PC-3 (cell line): Measurements from ENCODE around the gene TCEANC. TPM values are rescaled to one million over a fixed set of nuclear protein-coding genes. Genes with fewer than 3 reads are reported as not detected.
"Not testable (repeated sequence)": the region's sequence is repeated elsewhere in the genome, so short reads cannot be mapped to it uniquely, and the experiment has no call there.

Source experiments
- ATAC-seq: fragments of 200-7000 bp; cut with Tn5 transposase; 2 replicates; pipeline ENCODE4 v1.9.1; 2020; ENCODE audit warnings: mild to moderate bottlenecking, moderate library complexity
- BruUV-seq: library from RNA; stranded (reverse); fragments of 400-500 nt; replicated peaks from 2 replicates; lab custom pipeline; 2021; lab: Mats Ljungman, UMichigan
- CTCF ChIA-PET: fragments of 300-600 bp; sonication (Branson Sonifier 250); formaldehyde crosslinking; loops from one replicate; lab custom pipeline; 2022; ENCODE audit warnings: antibody characterized with exemption; lab: Charles Lee
- POLR2A ChIA-PET: fragments of 300-600 bp; sonication (Branson Sonifier 250); formaldehyde crosslinking; loops from one replicate; lab custom pipeline; 2022; ENCODE audit warnings: antibody characterized with exemption; ENCODE audit not compliant: unreplicated experiment; lab: Charles Lee
- DNase-seq: peaks from one replicate; pipeline ENCODE4 v3.0.0-alpha.2; 2015
- H2AFZ ChIP-seq: fragments of 300-600 bp; sonication (generic); 2 replicates; pipeline ENCODE4 v1.6.0; 2016; ENCODE audit warnings: antibody characterized with exemption, low read length
- H3F3A ChIP-seq: fragments of 300-600 bp; sonication (generic); one replicate; pipeline ENCODE4 v1.6.0; 2017; ENCODE audit warnings: antibody characterized with exemption, low read length, control low read depth, mild to moderate bottlenecking; ENCODE audit not compliant: unreplicated experiment
- H3K27ac ChIP-seq: fragments of 300-600 bp; sonication (generic); 2 replicates; pipeline ENCODE4 v1.5.1; 2016; ENCODE audit warnings: mild to moderate bottlenecking, low read length
- H3K27me3 ChIP-seq: fragments of 300-600 bp; sonication (generic); 2 replicates; pipeline ENCODE4 v1.6.1; 2016; ENCODE audit warnings: low read length, mixed read lengths
- H3K36me3 ChIP-seq: fragments of 300-600 bp; sonication (generic); 2 replicates; pipeline ENCODE4 v1.6.1; 2016; ENCODE audit warnings: low read depth, mixed run types, low read length, mixed read lengths
- H3K4me1 ChIP-seq: fragments of 300-600 bp; sonication (generic); 2 replicates; pipeline ENCODE4 v1.5.1; 2016; ENCODE audit warnings: low read length; ENCODE audit not compliant: insufficient read depth
- H3K4me2 ChIP-seq: fragments of 300-600 bp; sonication (generic); 2 replicates; pipeline ENCODE4 v1.6.0; 2016; ENCODE audit warnings: low read length
- H3K4me3 ChIP-seq: fragments of 300-600 bp; sonication (generic); 2 replicates; pipeline ENCODE4 v1.5.1; 2016; ENCODE audit warnings: mild to moderate bottlenecking, low read length, mixed read lengths
- H3K79me2 ChIP-seq: fragments of 300-600 bp; sonication (generic); 2 replicates; pipeline ENCODE4 v1.6.1; 2017; ENCODE audit warnings: low read length, mixed read lengths
- H3K9ac ChIP-seq: fragments of 300-600 bp; sonication (generic); 2 replicates; pipeline ENCODE4 v1.6.0; 2016; ENCODE audit warnings: mild to moderate bottlenecking, low read length
- H3K9me2 ChIP-seq: fragments of 300-600 bp; sonication (generic); replicated peaks from 2 replicates; pipeline ENCODE4 v1.6.1; 2016; ENCODE audit warnings: mixed run types, low read length, mixed read lengths
- H3K9me3 ChIP-seq: fragments of 300-600 bp; sonication (generic); 2 replicates; pipeline ENCODE4 v1.6.1; 2016; ENCODE audit warnings: low read length, mixed read lengths
- H4K20me1 ChIP-seq: fragments of 300-600 bp; sonication (generic); 2 replicates; pipeline ENCODE4 v1.6.1; 2016; ENCODE audit warnings: low read length, mixed read lengths
- EZH2 ChIP-seq: fragments of 300-600 bp; sonication (generic); IDR thresholded peaks from one replicate; pipeline ENCODE4 v1.6.1; 2017; ENCODE audit warnings: antibody characterized with exemption, mild to moderate bottlenecking, low read length; ENCODE audit not compliant: unreplicated experiment
- EZH2phosphoT487 ChIP-seq: fragments of 300-600 bp; sonication (generic); IDR thresholded peaks from 2 replicates; pipeline ENCODE4 v1.6.1; 2018; ENCODE audit warnings: mild to moderate bottlenecking, antibody characterized with exemption, low read length, borderline replicate concordance
- intact Hi-C: fragments of 100-400 bp; cut with micrococcal nuclease; formaldehyde crosslinking; loops from 2 replicates; pipeline ENCODE4 v1.9.0; 2023
- total RNA-seq: library from RNA; depleted of rRNA; stranded (reverse); fragments of >200 nt; gene quantifications from 2 replicates; pipeline ENCODE4 v1.2.3, GENCODE V29; 2014
- TF ChIP-seq, protein P1 (sequence below): fragments of 300-600 bp; sonication (generic); conservative IDR thresholded peaks from 2 replicates; pipeline ENCODE4 v1.5.1; 2017; ENCODE audit warnings: antibody characterized with exemption, low read depth, mild to moderate bottlenecking, low read length

Gene TCEANC
- total RNA-seq, 1 experiment from 2014 or later = 0.62 TPM

DNA sequence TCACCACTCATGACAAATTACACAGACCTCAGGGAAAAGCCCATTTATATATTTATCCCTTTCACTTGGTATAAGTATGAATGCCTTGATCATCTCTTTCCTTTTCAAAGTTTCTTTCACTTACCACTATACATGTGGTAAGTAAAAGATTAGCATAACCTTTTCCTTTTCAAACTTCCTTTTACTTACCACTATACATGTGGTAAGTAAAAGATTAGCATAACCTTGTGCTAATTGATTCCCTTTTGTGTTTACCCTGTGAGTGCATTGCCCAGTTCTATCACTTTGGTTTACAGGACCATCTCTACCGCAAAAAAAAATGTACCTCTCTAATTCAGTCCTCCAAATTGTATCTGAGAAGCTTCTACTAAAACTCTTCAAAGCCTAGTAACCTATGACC lies 32.7 kb upstream of the TCEANC start:
- DNase-seq (no peak), ATAC-seq (no peak)
- no peak overlapping the region for H3K9ac ChIP-seq
- H4K20me1 ChIP-seq = no peaks in the 10 kb centered on the region
- intact Hi-C loops = no loop called here
- BruUV-seq = no TSS peak
- H3K27ac ChIP-seq = no peak overlapping the region
- no peaks in the 10 kb centered on the region for H3K4me1 ChIP-seq
- no peaks in the 10 kb centered on the region for H3K9me2 ChIP-seq
- no peaks in the 10 kb centered on the region for H3K36me3 ChIP-seq
- ChIA-PET POLR2A (no interaction called here), CTCF (no interaction called here)
- no peaks in the 10 kb centered on the region for H3K9me3 ChIP-seq
- H3K4me2 ChIP-seq = no peak overlapping the region
- TF ChIP-seq EZH2 (no peak), EZH2phosphoT487 (no peak)
- TF ChIP-seq, protein P1, sequence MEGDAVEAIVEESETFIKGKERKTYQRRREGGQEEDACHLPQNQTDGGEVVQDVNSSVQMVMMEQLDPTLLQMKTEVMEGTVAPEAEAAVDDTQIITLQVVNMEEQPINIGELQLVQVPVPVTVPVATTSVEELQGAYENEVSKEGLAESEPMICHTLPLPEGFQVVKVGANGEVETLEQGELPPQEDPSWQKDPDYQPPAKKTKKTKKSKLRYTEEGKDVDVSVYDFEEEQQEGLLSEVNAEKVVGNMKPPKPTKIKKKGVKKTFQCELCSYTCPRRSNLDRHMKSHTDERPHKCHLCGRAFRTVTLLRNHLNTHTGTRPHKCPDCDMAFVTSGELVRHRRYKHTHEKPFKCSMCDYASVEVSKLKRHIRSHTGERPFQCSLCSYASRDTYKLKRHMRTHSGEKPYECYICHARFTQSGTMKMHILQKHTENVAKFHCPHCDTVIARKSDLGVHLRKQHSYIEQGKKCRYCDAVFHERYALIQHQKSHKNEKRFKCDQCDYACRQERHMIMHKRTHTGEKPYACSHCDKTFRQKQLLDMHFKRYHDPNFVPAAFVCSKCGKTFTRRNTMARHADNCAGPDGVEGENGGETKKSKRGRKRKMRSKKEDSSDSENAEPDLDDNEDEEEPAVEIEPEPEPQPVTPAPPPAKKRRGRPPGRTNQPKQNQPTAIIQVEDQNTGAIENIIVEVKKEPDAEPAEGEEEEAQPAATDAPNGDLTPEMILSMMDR = no peak
- H3K79me2 ChIP-seq = no peaks in the 10 kb centered on the region
- H3F3A ChIP-seq = no peaks in the 10 kb centered on the region
- peaks cover 13% of the 10 kb centered on the region for H3K27me3 ChIP-seq
- no peak overlapping the region for H3K4me3 ChIP-seq
- no peak overlapping the region for H2AFZ ChIP-seq

- Histone ChIP-seq H3K27ac (no peak overlapping the region), H4K20me1 (no peaks in the 10 kb centered on the region), H3K36me3 (no peaks in the 10 kb centered on the region), H3K9ac (no peak overlapping the region), H3K9me2 (no peaks in the 10 kb centered on the region), H2AFZ (no peak overlapping the region), H3K9me3 (no peaks in the 10 kb centered on the region), H3K27me3 (peaks cover 25% of the 10 kb centered on the region), H3K4me1 (no peaks in the 10 kb centered on the region), H3K4me2 (no peak overlapping the region), H3K79me2 (no peaks in the 10 kb centered on the region), H3K4me3 (no peak overlapping the region), H3F3A (no peaks in the 10 kb centered on the region)
- ATAC-seq (no peak), DNase-seq (no peak)
- CTCF ChIA-PET = no interaction called here
- BruUV-seq = no TSS peak
- POLR2A ChIA-PET = no interaction called here
- intact Hi-C loops = no loop called here
- TF ChIP-seq EZH2 = no peak
- no peak for TF ChIP-seq EZH2phosphoT487
- TF ChIP-seq, protein P1 = no peak
Measured at GRCh38 chrX:13622401-13622964, 30.5 kb upstream of the TCEANC start.

GRCh38 chrX:13627306-13627705 lies 25.6 kb upstream of the TCEANC start:
- no peaks in the 10 kb centered on the region for H3K36me3 ChIP-seq
- no peak overlapping the region for H2AFZ ChIP-seq
- no peaks in the 10 kb centered on the region for H4K20me1 ChIP-seq
- no peaks in the 10 kb centered on the region for H3K4me1 ChIP-seq
- TF ChIP-seq EZH2 = no peak
- no peak for TF ChIP-seq EZH2phosphoT487
- TF ChIP-seq, protein P1 = no peak
- H3K9me3 ChIP-seq = no peaks in the 10 kb centered on the region
- DNase-seq (no peak), ATAC-seq (no peak)
- intact Hi-C loops = no loop called here
- no peak overlapping the region for H3K27ac ChIP-seq
- H3K79me2 ChIP-seq = no peaks in the 10 kb centered on the region
- no peaks in the 10 kb centered on the region for H3K9me2 ChIP-seq
- H3K27me3 ChIP-seq = peaks cover 21% of the 10 kb centered on the region
- H3F3A ChIP-seq = no peaks in the 10 kb centered on the region
- H3K9ac ChIP-seq = no peak overlapping the region
- CTCF ChIA-PET = no interaction called here
- POLR2A ChIA-PET = no interaction called here
- BruUV-seq = no TSS peak
- H3K4me2 ChIP-seq = no peak overlapping the region
- no peak overlapping the region for H3K4me3 ChIP-seq

DNA sequence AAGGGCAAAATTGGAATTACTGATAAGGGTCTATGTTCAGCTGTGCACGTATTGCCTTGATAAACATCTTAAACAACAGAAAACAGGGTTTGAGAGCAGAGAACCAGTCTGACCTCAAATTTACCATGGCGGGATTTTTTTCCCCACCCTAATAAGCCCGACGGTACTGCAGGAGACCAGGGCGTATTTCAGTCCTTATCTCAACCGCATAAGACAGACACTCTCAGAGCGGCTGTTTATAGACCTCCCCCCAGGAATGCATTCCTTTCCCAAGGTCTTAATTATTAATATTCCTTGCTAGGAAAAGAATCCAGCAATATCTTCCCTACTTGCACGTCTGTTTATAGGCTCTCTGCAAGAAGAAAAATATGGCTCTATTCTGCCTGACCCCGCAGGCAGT lies 15.7 kb upstream of the TCEANC start:
- H3K4me1 ChIP-seq, ATAC-seq, H3K9me2 ChIP-seq, POLR2A ChIA-PET, H3F3A ChIP-seq, DNase-seq, H3K9ac ChIP-seq, H3K27ac ChIP-seq, H2AFZ ChIP-seq, H3K9me3 ChIP-seq, BruUV-seq, H3K27me3 ChIP-seq, H3K4me2 ChIP-seq, H3K36me3 ChIP-seq, H4K20me1 ChIP-seq, intact Hi-C loops, H3K79me2 ChIP-seq, H3K4me3 ChIP-seq, CTCF ChIA-PET: not testable (repeated sequence)
